ENCODE data around the gene C17orf100.

Gene C17orf100

DNA sequence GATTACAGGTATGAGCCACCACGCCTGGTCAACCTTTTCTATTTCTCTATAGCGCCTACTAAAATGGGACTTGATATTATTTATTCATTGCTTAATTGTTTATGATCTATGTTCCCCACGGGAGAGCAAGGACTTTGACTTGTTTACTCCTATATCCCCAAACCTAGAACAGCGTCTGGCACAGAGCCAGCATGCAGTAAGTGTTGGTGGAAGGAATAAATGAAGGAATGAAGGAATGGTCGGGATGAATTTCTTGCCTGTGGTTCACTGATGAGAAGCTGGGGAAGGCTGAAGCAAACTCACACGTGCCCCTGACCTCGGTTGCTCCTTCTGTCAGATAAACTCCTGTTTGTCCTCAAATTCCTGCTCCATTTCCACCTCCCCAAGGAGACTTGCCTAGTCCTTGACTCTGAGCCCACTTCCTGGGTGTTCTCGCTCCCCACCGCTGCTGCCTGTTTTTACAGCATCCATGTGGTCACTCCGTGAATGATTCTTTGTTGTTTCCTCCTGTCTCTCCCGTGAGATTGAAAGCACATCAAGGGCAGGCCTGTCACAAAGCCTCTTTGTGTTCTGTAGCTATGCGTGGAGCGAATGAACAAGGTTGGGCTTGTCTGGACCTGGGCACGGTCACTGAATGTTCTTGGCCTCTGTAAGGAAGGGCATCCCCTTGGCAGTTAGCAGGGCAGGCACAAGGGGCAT lies 17.3 kb downstream of the C17orf100 start:
- no peak for DNase-seq (ENCODE audit: low read depth, low spot score)
- H3K36me3 ChIP-seq (ENCODE audit: insufficient read depth, low read length) = no peaks in the 10 kb centered on the region
- no peaks in the 10 kb centered on the region for H3K9me3 ChIP-seq (ENCODE audit: low read depth, low read length)
- TF ChIP-seq POLR2AphosphoS5 (IDR thresholded peaks at IDR 0.05; ENCODE audit: borderline replicate concordance, low read depth, low read length) = no peak
- H3K4me3 ChIP-seq = no peak overlapping the region
- no peak overlapping the region for H3K9ac ChIP-seq (ENCODE audit: insufficient read length)
- no peak overlapping the region for H3K27ac ChIP-seq

GRCh38 chr17:6669479-6670212 lies 18.1 kb downstream of the C17orf100 start:
- Histone ChIP-seq H3K9me3 (ENCODE audit: low read depth, low read length) (no peaks in the 10 kb centered on the region), H3K27ac (no peak overlapping the region), H3K36me3 (ENCODE audit: insufficient read depth, low read length) (no peaks in the 10 kb centered on the region), H3K9ac (ENCODE audit: insufficient read length) (no peak overlapping the region), H3K4me3 (no peak overlapping the region)
- TF ChIP-seq EZH2 (IDR thresholded peaks at IDR 0.05) (no peak), POLR2AphosphoS5 (IDR thresholded peaks at IDR 0.05; ENCODE audit: borderline replicate concordance, low read depth, low read length) (no peak)
- DNase-seq (ENCODE audit: low read depth, low spot score) = no peak

DNA sequence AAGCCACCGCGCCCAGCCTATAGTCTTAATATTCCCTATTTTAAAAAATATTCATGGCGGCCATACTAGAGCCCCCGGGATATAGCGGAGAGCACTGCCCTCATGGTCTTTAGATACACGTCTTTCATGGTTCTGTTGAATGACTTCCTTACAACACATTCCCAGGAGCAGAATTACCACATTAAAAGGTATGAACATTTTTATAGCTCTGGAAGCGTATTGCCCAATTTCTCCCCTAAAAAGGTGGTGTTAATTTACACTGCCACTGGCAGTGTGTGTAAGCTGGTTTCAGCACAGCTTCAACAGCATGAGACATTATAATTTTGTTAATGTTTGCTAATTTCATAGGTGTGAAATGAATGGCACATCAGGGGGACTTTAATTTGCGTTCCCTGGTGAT lies 19.0 kb downstream of the C17orf100 start:
- H3K9ac ChIP-seq (ENCODE audit: insufficient read length) = no peak overlapping the region
- no peak for DNase-seq (ENCODE audit: low read depth, low spot score)
- TF ChIP-seq POLR2AphosphoS5 (IDR thresholded peaks at IDR 0.05; ENCODE audit: borderline replicate concordance, low read depth, low read length) (no peak), EZH2 (IDR thresholded peaks at IDR 0.05) (no peak), FOXP2 (optimal IDR thresholded peaks at IDR 0.05; ENCODE audit: control extremely low read depth, extremely low read length, insufficient read depth) (no peak)
- H3K9me3 ChIP-seq (ENCODE audit: low read depth, low read length) = no peaks in the 10 kb centered on the region
- H3K36me3 ChIP-seq (ENCODE audit: insufficient read depth, low read length) = no peaks in the 10 kb centered on the region
- no peak overlapping the region for H3K4me3 ChIP-seq
- H3K27ac ChIP-seq = no peak overlapping the region

DNA sequence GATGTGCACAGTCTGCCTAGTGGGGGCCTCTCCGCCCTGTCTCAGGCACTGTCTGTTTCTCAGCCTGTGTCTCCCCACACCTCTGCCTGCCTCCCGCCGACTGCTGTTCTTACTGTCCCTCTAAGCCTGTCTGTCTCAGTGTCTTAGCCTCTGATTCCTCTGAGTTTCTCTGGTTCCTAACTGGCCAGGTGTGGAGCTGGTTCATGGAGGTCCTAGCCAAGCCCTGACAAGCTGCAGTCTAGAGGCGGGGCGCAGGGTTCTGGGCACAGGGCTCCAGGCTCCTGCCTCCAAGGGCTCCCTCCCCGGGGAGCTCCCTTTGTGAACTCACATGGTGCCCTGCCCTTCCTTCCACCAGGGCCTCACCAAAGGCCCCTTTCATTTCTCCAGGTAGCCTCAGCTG lies 19.4 kb downstream of the C17orf100 start:
- Histone ChIP-seq H3K4me3 (no peak overlapping the region), H3K36me3 (ENCODE audit: insufficient read depth, low read length) (no peaks in the 10 kb centered on the region), H3K27ac (no peak overlapping the region), H3K9ac (ENCODE audit: insufficient read length) (no peak overlapping the region), H3K9me3 (ENCODE audit: low read depth, low read length) (no peaks in the 10 kb centered on the region)
- TF ChIP-seq FOXP2 (optimal IDR thresholded peaks at IDR 0.05; ENCODE audit: control extremely low read depth, extremely low read length, insufficient read depth) (no peak), EZH2 (IDR thresholded peaks at IDR 0.05) (no peak), POLR2AphosphoS5 (IDR thresholded peaks at IDR 0.05; ENCODE audit: borderline replicate concordance, low read depth, low read length) (no peak)
- no peak for DNase-seq (ENCODE audit: low read depth, low spot score)

GRCh38 chr17:6671431-6671830 lies 19.9 kb downstream of the C17orf100 start:
- Histone ChIP-seq H3K9ac (ENCODE audit: insufficient read length) (no peak overlapping the region), H3K36me3 (ENCODE audit: insufficient read depth, low read length) (no peaks in the 10 kb centered on the region), H3K27ac (no peak overlapping the region), H3K9me3 (ENCODE audit: low read depth, low read length) (no peaks in the 10 kb centered on the region), H3K4me3 (no peak overlapping the region)
- no peak for TF ChIP-seq FOXP2 (optimal IDR thresholded peaks at IDR 0.05; ENCODE audit: control extremely low read depth, extremely low read length, insufficient read depth)
- TF ChIP-seq EZH2 (IDR thresholded peaks at IDR 0.05) = no peak
- TF ChIP-seq POLR2AphosphoS5 (IDR thresholded peaks at IDR 0.05; ENCODE audit: borderline replicate concordance, low read depth, low read length) = no peak
- no peak for DNase-seq (ENCODE audit: low read depth, low spot score)

GRCh38 chr17:6674586-6674985 lies 23.0 kb downstream of the C17orf100 start:
- DNase-seq (ENCODE audit: low read depth, low spot score) = no peak
- TF ChIP-seq EZH2 (IDR thresholded peaks at IDR 0.05) (no peak), FOXP2 (optimal IDR thresholded peaks at IDR 0.05; ENCODE audit: control extremely low read depth, extremely low read length, insufficient read depth) (no peak)
- no peak overlapping the region for H3K27ac ChIP-seq
- H3K9me3 ChIP-seq (ENCODE audit: low read depth, low read length) = no peaks in the 10 kb centered on the region
- no peaks in the 10 kb centered on the region for H3K36me3 ChIP-seq (ENCODE audit: insufficient read depth, low read length)
- H3K4me3 ChIP-seq = no peak overlapping the region
- H3K9ac ChIP-seq (ENCODE audit: insufficient read length) = no peak overlapping the region

DNA sequence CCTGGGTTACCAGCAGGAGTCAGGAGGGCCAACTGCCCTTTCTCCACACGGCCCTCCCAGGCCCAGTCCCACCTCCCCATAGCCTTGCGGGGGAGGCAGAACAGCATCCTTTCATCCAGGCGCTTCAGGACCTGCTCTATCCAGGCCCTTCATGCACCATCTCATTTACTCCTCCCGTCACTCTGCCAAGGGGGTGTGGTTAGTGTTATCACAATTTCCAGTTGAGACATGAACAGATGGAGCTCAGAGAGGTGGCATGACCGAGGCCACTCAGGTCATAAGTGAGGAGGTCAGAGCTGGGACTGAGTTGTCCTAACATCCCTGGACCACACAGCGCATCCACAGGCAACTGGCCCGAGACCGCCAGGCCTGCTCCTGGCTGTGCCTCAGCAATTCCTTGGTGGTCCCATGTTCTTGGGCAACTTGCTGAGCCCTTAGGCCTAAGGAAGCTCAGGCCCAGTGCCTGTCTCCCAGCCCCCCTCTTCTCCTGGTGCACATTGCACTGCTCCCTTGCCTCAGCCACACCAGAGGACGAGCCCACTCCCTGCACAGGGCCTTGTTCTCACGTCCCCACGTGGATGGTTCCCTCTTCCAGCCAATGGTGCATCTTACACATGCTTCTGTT lies 23.8 kb downstream of the C17orf100 start:
- DNase-seq (ENCODE audit: low read depth, low spot score) = no peak
- Histone ChIP-seq H3K27ac (no peak overlapping the region), H3K9me3 (ENCODE audit: low read depth, low read length) (no peaks in the 10 kb centered on the region), H3K36me3 (ENCODE audit: insufficient read depth, low read length) (no peaks in the 10 kb centered on the region), H3K4me3 (no peak overlapping the region), H3K9ac (ENCODE audit: insufficient read length) (no peak overlapping the region)
- TF ChIP-seq EZH2 (IDR thresholded peaks at IDR 0.05) = no peak
- TF ChIP-seq POLR2AphosphoS5 (IDR thresholded peaks at IDR 0.05; ENCODE audit: borderline replicate concordance, low read depth, low read length) = no peak
- no peak for TF ChIP-seq FOXP2 (optimal IDR thresholded peaks at IDR 0.05; ENCODE audit: control extremely low read depth, extremely low read length, insufficient read depth)

GRCh38 chr17:6676802-6677157 lies 25.2 kb downstream of the C17orf100 start:
- Histone ChIP-seq H3K9me3 (ENCODE audit: low read depth, low read length) (no peaks in the 10 kb centered on the region), H3K4me3 (no peak overlapping the region), H3K9ac (ENCODE audit: insufficient read length) (no peak overlapping the region), H3K36me3 (ENCODE audit: insufficient read depth, low read length) (no peaks in the 10 kb centered on the region), H3K27ac (no peak overlapping the region)
- no peak for DNase-seq (ENCODE audit: low read depth, low spot score)
- no peak for TF ChIP-seq FOXP2 (optimal IDR thresholded peaks at IDR 0.05; ENCODE audit: control extremely low read depth, extremely low read length, insufficient read depth)
- no peak for TF ChIP-seq EZH2 (IDR thresholded peaks at IDR 0.05)
- TF ChIP-seq POLR2AphosphoS5 (IDR thresholded peaks at IDR 0.05; ENCODE audit: borderline replicate concordance, low read depth, low read length) = no peak

Data from SK-N-MC (cell line).